HG03442 (cell line): ENCODE data around the gene GAS7.
A peak's percentile ranks its signal among the peaks of the same experiment; 100 is the strongest.

ENCODE experiments used
- ATAC-seq: cut with Tn5 transposase; IDR thresholded peaks from one replicate; pipeline ENCODE4 v1.9.1; 2021; ENCODE audit warnings: mild to moderate bottlenecking, moderate library complexity; ENCODE audit not compliant: unreplicated experiment

The GAS7 gene

DNA sequence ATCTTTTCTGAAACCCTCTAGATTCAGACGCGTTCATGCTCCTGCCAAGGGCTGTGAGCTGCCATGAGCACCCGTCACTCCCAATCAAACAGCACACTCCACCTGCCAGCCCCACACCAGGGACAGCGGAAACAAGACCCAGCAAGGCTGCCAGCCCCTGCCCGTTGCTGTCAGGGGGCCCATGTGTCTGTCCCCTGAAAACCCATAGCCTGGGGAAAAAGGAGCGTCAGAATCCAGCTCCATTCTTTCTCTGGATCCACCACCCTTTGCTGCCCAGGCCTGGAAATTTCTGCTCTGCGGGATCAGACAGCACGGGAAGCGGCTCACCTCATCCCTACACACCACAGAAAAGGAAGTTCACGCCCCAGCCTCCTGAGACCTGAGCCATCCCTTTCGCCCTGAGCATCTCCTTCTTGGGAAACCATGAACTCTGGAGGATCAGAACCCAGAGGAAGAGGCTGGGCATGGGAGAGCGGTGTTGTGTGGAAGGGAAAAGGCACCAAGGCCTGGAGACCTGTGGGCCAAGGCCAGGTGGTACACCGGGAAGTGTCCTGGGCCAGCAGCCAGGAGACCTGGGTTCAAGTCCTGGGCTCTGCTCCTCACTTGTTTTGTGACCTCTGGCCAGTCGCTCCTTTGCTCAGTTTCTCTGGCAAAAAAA lies 241.8 kb downstream of the GAS7 start:
- ATAC-seq = no peak

DNA sequence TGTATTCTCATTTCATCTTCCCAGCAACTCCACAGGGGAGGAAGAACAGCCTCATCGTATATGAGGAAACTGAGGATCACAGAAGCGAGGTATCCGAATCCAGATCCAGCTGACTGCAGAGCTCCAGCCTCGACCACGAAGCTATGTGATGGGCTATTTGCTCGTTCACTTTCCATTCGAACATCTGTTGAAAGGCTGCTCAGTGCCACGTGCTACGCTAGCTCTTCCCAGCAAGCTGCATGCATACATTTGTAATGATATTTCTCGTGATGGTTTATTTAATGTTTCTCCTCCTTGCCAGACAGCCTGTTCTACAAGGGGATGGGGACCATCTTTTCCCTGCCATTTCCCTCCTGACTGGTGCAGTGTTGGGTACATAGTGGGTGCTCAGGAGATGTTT lies 244.9 kb downstream of the GAS7 start:
- ATAC-seq = no peak

DNA sequence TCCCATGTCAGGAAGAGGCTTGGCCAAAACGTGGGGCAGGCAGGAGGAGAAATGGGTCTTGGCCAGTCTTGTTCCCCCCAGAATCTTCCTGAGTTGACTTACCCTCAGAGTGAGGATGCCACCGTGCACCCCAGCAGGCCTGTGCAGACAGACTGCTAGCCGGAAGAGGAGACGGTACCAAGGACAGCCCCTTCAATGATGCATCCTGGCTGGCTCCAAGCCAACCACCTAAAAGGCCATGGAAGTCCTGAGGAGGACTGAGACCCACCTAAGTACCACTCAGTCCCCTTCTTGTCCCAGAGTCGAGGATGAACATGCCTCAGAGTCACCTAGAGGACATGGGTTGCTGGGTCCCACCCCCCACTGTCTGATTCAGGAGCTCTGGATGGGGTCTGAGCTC lies 246.6 kb downstream of the GAS7 start:
- ATAC-seq = no peak

DNA sequence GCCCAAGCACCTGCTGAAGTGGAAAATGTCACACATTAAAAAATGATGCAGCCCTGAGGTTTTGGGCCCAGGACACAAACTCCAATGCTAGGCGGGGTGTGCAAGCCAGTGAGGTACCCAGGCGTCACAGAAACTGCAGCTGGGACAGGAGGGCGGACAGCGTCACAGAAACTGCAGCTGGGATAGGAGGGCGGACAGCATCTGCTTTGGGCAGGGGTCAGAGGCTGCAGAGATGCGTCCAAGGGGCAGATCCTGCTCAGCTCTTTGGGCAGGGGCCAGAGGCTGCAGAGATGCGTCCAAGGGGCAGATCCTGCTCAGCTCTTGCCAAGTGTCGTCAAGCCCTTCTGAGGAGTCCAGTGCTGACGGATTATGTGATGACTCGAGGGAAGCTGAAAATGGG lies 249.5 kb downstream of the GAS7 start:
- no peak for ATAC-seq

DNA sequence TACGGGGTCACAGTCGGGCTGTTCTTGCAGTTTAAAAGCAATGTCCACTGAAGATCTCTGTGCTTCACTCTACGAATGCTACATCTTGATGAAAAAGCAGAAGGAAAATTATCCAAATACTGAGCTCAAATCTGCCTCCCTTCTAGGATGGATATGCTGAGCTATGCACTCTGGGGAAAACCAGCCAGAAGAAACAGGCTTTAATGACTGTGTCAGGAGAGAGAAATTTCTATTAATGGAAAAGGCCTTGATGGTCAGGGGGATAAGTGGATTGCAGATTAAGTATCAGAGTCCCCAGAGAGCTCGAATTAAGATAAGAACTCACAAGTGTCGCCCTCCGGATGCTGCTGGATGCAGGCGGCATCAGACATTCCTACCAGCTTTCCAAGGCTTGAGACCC lies 253.7 kb downstream of the GAS7 start:
- ATAC-seq = no peak

DNA sequence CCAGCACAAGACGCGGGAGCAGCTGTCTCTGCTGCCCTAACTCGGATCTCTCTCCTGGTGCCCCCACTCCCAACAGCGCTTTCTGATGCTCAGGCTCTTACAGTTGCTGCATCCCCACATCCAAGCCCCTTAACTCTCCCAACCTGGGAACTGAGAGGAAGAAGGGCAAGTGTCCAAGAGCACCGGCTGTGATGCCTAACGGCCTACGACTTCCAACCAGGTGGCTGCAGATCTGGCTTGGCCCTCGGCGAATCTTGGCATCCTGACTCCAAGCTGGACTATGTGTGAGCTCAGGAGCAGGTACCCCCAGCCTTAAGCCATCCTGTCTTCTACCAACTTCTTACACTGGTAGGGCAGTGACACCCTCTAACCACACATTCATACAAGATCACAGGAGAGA lies 255.1 kb downstream of the GAS7 start:
- ATAC-seq = no peak

DNA sequence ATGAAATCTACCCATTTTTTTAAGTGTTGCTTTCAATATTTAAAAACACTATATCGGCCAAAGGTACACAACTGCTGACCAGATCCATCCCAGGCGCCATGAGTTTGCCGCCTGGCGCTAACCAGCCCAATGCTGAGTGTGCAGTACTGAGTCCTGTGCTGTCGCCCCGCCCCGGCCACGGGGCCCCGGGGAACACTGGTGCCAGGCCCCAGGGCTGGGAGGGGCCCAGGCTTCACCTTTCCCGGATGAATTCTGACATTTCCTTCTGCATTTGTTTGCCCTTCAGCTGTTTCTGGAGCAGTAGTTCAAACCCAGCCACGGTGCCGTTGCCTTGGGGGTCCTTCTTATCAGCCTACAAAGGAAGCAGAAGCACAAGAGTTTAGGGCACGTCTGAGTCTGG lies 255.5 kb downstream of the GAS7 start:
- ATAC-seq = no peak

DNA sequence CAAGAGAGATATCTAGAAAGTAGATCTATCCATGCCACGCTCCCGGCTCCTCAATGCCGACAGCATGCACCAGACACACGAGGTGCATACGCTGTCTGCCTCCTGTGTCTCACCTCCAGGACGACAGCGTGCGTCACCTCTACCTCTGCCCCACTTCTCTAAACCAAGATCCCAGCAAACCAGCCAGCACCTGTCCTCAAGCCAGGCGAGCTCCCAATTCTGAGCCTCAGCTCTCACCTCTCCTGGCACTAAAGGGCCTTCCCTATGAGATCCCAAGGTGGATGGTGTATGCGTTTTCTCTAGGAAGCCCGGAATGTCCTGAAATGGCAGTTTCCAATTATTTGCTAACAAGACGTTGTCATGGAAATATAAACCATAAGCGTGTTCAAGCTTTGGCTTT lies 257.1 kb downstream of the GAS7 start:
- no peak for ATAC-seq

DNA sequence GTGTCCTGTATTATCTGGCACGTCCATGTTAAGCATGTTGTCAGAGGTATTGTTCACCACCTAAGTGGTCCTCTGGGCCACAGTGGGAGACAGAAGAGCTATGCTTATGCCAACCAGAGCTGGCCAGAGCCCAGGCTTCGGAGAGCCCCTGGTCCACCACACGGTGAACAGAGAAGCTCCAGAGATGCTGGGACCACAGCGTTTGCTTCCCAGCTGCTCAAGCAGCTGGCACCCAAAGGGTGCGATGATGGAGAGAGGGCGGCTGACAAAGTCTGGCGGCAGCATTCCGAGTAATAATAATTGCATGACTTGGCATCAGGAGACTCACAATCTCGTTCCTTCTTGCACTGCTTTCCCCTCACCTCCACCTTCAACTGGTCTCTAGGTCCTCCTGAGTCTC lies 257.6 kb downstream of the GAS7 start:
- no peak for ATAC-seq

DNA sequence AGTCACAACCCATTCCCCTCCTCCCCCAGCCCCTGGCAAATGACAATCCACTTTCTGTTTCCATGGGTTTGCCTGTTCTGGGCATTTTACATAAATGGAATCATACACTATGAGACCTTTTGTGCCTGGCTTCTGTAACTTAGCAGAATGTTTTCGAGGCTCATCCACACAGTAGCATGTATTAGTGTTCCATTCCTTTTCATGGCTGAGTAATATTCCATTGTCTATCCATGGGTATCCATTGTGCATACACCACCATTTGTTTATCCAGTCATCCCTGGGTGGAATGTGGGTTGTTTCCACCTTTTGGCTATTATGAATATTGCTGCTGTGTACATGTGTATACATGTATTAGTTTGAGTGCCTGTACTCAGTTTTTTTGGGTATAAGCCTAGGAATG lies 259.6 kb downstream of the GAS7 start:
- no peak for ATAC-seq

DNA sequence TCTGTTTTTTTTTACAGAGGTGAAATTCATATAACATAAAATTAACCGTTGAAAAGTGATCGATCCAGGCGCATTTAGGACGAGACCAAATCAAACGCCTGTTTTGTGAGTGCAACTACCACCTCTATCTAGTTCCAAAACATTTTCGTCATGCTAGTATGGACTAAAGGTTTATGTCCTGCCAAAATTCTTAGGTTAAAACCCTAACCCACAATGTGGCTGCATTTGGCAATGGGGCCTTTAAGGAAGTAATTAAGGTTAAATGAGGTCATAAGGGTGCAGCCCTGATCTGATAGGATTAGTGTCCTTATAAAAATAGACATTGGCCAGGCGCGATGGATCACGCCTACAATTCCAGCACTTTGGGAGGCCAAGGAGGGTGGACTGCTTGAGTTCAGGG lies 260.5 kb downstream of the GAS7 start:
- ATAC-seq = no peak

DNA sequence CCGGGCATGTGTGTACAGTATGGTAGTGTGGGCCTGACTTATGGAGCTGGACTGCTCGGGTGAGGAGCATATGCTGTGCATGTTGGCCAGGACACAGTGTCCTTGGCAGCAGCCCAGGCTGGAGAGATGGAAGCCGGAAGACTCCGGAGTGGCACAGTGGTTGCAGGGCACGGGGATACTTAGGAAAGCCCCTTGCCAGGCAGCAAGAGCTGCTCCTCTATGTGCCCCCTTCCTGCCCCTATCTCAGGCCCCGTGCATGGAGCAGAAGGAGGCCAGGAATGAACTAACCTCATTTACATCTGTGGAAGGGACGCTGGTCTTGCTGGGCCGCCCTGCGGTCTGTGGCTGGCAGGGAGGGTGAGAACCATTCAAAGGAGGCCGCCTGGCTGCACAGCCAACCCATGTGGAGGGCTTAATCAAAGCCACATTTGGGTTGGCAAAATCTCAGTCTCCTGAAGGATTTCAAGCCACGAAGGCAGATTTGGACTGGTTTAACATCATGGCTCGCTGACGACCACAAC lies 261.1 kb downstream of the GAS7 start:
- ATAC-seq = no peak

DNA sequence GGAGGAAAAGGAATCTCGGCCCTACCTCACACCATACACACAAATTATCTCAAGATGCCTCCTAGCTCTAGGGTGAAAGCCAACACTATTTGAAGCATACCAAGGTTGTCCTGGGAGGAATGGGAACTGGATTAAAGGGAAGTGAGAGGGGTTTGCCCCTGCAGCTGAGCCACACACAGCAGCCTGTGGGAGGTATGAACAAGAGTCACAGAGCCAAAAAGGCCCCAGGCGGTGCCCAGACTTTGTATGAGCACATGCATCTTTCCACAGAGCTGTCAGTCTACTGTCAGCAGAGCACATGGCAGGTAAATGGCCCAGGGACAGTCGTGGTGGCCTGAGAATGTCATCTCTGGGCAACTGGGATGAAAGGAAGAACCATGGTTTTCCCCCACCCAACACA lies 262.3 kb downstream of the GAS7 start:
- ATAC-seq = no peak

DNA sequence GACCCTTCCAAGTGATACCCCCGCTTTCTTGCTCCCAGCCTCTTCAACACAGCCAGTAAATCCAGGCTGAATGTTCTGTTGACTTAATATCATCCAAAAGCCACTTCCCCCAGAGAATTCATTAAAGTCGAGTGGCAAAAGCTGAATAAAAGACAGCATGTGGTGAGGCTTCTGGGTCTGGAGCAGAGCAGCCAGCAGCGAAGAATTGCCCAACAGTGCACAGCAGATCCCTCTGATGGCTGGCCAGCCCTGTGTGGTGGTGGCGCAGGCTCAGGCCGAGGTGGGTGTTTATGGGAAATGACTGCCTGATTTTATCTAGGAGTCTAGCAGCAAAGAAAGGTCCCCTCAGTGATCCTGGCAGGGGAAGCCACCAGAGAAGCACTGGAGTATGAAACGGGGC lies 263.0 kb downstream of the GAS7 start:
- no peak for ATAC-seq

DNA sequence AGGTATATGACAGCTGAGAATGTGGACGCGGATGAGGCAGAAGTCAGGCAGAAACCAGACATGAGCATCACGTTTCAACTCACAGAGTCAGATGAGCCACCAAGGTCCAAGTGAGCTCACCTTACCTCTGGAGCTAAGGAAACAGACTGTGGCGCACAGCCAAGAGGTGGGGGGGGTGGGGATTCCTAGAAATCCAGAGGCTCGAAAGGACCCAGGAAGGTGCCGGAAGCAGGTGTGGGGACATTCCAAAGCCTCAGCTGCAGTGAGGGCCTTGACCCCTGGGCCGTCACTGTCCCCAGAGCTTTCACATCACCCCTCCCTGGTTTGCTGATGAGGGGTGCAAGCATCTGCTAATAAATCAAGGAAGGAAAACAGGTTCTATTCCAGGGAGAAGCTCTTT lies 264.1 kb downstream of the GAS7 start:
- ATAC-seq = no peak

DNA sequence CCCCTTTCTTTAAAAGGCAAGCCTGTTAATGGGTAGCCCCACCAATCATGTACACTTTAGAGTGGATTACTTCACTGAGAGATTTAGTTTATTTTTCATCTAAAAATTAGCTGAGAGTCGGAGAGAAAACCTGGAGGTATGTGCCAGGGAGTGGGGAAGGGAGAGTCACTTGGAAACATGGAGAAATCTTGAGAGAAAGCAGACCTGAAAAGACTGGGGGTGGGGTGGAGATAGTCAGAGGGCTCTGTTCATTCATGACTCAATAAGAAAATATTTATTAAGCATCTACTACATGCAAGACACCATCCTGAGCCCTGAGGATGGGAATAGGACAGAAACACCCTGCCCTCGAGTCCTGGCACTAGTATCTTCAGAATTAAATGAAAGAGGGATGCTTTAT lies 265.9 kb downstream of the GAS7 start:
- ATAC-seq = no peak

DNA sequence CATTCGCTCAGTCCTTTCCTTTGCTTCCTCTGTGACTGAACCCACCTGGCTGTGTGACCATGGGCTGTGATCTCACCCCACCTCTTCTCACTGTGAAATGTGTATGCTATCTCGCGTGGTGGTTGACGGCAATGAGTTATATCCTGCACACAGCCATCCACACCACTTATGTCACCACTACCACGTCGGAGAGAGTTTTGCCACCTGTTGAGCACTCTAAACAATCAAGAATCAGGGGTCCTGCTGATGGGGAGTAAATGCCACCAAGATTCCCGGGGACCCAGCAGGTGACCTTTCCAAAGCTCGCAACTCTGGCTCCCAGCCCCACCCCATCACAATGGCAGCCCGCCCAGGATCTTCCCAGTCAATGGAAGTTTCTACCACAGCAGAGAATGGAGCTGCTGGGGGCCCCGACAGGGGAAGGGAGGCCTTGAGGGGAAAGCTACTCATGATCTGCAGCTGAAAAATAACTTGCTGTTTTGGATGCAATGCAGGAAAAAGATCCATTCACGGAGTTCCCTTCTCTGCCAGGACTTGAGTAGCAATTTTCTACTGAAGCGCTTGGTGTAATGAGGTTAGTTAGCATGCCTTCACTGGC lies 267.2 kb downstream of the GAS7 start:
- ATAC-seq = no peak

DNA sequence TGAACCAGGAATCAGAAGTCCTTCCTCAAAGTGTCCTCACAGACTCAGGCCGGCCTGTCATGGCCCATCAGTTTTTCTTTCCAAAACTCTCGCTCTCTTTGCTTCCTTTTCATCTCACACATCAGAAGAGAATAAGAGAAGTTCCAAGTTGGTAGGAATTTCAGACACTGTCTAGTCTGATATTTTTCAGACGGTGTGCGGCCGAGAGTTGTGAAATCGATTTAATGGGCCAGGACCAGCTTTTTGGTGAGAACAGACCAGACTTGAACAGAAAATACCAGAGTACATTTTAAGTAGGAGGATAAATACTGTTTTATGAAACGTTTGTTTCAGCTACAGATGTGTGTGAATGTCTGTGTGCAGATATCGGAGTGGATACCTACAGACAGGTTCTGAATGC lies 268.5 kb downstream of the GAS7 start:
- ATAC-seq = no peak

DNA sequence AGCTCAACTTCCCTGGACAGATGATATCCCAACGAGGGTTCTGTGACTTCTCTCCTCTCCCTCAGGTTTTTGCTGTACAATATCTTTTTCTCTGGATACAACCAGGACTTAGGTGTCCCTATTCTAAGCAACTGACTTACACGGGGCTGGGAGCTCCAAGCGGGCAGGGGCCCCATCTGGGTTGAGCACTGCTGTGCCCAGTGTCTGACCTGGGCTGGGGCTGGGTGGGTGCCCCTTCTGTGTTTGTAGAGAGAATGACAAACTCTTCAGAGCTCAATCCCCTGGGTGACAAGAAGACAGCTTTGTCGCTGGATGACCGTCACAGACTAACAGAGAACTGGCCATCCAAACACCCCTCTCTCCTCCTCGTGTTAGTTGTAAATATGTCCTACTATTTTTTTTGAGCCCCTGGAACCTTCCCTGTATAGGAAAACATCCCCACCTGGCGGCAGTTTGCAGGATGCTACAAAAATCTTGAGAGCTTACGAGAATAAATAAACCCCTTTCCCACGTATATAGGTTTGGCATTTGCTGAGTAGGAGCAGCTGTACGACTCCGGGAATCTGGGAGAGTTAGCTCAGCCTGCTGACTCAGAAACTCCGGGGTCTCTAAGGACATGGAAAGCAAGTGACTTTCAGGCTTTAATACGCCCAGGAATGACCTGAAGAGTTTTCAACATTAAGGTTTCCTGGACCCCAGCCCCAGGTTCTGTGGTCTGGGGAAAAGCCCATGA lies 269.6 kb downstream of the GAS7 start:
- no peak for ATAC-seq

DNA sequence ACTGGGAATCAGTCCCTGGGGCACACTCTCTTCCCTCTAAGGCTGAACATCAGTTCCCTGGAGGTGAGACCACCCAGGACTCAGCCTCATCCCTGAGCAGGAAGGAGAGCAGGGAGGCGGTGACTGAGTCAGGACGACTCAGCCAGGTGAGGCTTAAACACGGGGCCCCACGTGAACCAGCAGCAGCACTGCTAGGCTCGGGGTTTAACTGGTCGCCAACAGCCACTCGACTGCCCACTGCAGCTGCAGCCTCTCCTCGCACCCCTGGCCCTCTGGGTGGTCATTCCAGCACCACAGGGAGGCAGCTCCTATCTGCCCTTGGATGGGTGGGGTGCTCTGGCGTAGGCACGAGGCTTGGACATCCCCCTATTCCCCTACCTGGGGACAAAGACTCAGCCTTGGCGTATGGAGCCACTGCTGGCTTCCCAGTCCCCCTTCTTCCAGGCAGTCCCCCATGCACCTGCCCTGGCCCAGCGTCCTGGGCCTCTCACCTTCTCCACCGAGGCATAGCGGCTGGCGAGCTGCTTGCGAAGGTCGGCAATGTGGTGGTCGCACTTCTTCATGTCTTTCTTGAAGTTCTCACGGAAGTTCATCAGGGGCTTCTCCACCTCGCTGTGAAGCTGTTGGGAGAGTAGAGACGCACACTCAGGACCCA lies 272.1 kb downstream of the GAS7 start:
- no peak for ATAC-seq

DNA sequence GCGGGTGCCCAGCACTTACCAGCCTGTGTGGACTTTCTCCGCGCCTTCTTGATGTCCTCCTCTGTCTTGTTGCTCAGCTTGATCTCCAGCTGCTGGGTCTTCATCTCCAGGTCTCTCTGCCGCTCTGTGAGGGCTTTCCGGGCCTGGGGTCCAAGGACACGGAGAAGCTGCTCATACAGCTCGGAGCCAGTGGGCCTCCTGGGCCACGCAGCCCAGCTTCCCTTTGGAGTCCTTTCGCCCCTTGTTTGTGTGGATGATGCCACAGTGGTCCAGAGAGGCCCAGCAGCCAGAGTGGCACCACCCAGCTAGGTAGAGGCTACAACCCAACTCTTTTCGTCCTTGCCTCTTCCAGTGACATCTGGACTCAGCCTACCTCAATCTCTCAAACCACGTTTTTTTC lies 272.9 kb downstream of the GAS7 start:
- no peak for ATAC-seq

DNA sequence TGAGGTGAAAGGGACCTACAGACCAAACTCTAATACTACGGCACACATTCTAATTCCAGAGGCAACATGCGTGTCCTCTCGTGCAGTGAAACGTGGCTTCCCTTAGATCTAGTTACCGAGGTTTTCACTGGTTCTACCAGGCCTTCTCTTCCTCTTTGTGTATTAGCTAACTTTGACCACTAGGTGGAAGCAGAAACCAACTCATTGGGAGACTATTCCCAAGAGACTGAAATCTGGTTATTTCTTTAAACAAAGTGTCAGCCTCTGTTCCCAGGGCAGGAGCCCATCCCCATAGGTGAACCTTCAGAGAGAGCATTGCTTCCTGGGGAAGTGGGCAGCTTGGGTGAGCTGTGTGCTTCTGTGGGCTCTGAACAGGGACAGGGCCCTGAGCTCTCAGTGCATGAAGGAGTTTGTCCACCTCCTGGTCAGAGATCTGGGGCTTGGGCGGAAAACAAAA lies 273.6 kb downstream of the GAS7 start:
- peak; percentile 49 for ATAC-seq
